GM21619 (cell line): Measurements from ENCODE around the gene ATP6V1G2.
"Not testable (repeated sequence)": the region's sequence is repeated elsewhere in the genome, so short reads cannot be mapped to it uniquely, and the experiment has no call there.

Experiments
- ATAC-seq: cut with Tn5 transposase; IDR thresholded peaks from one replicate; pipeline ENCODE4 v1.9.1; 2021; ENCODE audit not compliant: unreplicated experiment

ATP6V1G2 gene

GRCh38 chr6:31546339-31546957, at the start of gene ATP6V1G2:
TSS of gene ATP6V1G2 (minus strand) at chr6:31546608. CDS start at chr6:31546559, 49 bp downstream.
- ATAC-seq, result peak; percentile 45

GRCh38 chr6:31592396-31592771, 46.0 kb upstream of the ATP6V1G2 start:
- ATAC-seq, result no peak

GRCh38 chr6:31590691-31591090, 44.3 kb upstream of the ATP6V1G2 start:
- not testable (repeated sequence) for ATAC-seq

GRCh38 chr6:31588871-31589650, 42.7 kb upstream of the ATP6V1G2 start:
- no peak for ATAC-seq

GRCh38 chr6:31587791-31588777, 41.7 kb upstream of the ATP6V1G2 start:
- no peak for ATAC-seq

- no peak for ATAC-seq
Observed at GRCh38 chr6:31586599-31587281, 40.3 kb upstream of the ATP6V1G2 start.

GRCh38 chr6:31586008-31586407, 39.6 kb upstream of the ATP6V1G2 start, which contains the start of gene LST1:
TSS of gene LST1 (plus strand) at chr6:31586277. CDS start at chr6:31587300, 1,023 bp downstream.
- no peak for ATAC-seq

GRCh38 chr6:31585491-31585890, 39.1 kb upstream of the ATP6V1G2 start:
- no peak for ATAC-seq

GRCh38 chr6:31582230-31582643, 35.8 kb upstream of the ATP6V1G2 start, which contains the start of gene LTB:
TSS of gene LTB (minus strand) at chr6:31582424. CDS start at chr6:31582417, 7 bp downstream.
- no peak for ATAC-seq

- no peak for ATAC-seq
Observed at GRCh38 chr6:31581434-31582229, 35.2 kb upstream of the ATP6V1G2 start.

- peak; percentile 44 for ATAC-seq
Observed at GRCh38 chr6:31580807-31581433, 34.5 kb upstream of the ATP6V1G2 start.

GRCh38 chr6:31580438-31580740, 34.0 kb upstream of the ATP6V1G2 start:
- no peak for ATAC-seq

- ATAC-seq, result no peak
Observed at GRCh38 chr6:31579546-31580437, 33.4 kb upstream of the ATP6V1G2 start.

GRCh38 chr6:31579119-31579505, 32.7 kb upstream of the ATP6V1G2 start:
- ATAC-seq, result no peak

- no peak for ATAC-seq
Observed at GRCh38 chr6:31578184-31579118, 32.0 kb upstream of the ATP6V1G2 start.

GRCh38 chr6:31577579-31577966, 31.2 kb upstream of the ATP6V1G2 start:
- ATAC-seq, result no peak

GRCh38 chr6:31576897-31577578, 30.6 kb upstream of the ATP6V1G2 start:
- no peak for ATAC-seq
